Measurements from ENCODE around the gene SPDEF.

DNA sequence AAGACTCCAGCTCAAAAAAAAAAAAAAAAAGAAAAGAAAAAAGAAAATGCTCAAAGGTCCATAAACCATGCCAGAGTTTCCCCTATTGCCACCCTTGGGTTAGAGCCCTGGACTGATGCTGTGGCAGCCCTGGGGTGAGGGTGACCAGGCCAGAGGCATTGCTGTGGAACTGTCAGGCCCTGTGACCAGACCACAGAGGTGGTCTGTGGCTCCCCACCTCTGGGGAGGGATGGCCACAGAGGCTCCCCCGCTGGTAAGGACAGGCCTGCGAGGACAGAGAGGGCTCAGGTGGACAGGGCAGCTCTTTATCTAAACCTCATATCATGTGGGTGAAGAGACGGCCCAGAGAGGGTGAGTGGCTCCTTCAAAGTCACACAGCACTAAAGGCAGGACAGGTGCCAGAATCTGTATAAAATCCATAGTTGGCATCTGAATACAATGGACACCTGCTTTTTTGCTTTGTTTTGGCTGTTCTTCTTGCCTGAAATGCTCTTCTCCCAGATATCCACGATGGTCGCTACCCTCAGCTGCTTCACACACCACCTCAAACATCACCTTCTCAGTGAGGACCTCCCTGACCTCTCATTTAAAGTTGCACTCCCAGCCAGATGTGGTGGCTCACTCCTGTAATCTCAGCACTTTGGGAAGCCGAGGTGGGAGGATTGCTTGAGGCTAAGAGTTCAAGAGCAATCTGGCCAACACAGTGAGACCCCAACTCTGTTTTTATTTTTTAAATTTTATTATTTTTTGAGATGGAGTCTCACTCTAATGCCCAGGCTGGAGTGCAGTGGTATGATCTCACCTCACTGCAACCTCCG, 22.5 kb upstream of the SPDEF start:
- TF ChIP-seq, protein P1, sequence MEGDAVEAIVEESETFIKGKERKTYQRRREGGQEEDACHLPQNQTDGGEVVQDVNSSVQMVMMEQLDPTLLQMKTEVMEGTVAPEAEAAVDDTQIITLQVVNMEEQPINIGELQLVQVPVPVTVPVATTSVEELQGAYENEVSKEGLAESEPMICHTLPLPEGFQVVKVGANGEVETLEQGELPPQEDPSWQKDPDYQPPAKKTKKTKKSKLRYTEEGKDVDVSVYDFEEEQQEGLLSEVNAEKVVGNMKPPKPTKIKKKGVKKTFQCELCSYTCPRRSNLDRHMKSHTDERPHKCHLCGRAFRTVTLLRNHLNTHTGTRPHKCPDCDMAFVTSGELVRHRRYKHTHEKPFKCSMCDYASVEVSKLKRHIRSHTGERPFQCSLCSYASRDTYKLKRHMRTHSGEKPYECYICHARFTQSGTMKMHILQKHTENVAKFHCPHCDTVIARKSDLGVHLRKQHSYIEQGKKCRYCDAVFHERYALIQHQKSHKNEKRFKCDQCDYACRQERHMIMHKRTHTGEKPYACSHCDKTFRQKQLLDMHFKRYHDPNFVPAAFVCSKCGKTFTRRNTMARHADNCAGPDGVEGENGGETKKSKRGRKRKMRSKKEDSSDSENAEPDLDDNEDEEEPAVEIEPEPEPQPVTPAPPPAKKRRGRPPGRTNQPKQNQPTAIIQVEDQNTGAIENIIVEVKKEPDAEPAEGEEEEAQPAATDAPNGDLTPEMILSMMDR (conservative IDR thresholded peaks at IDR 0.05; ENCODE audit: low read length) = no peak
- TF ChIP-seq EZH2phosphoT487 (IDR thresholded peaks at IDR 0.05; ENCODE audit: borderline replicate concordance, low read depth, low read length) = no peak
